Stimulated activated CD8-positive, alpha-beta memory T cell treated with anti-CD3 and anti-CD28 coated beads, Interleukin-15, amount 100 ng/mL, for 4 hours (primary cell): ENCODE measurements around the gene RBM33.

Experiments used
- DNase-seq, 2 donors: peaks; one replicate each; pipeline ENCODE4 v3.0.0-alpha.2; 2020; ENCODE audit warnings: low read depth in 2 of 2

The RBM33 gene

DNA sequence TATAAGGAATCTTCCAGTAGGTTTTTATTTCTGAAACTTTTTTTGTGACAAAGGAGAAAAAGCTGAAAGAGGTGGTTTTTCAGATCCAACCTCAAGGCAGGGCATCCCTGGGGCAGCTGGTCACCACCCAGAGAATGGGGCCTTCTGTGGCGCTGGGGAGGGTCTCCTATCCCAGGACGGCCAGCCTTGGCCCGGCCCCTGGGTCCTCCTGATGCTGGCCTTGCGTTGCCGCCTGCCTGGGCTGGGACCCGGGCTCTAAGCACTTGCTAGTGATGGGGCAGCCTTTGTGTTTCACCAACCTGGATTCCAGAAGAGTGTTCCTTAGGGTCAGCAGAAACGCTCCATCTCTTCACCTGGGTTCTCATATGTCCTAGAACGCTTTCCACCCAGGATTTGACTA, 151.5 kb downstream of the RBM33 start:
- no peak for DNase-seq

DNA sequence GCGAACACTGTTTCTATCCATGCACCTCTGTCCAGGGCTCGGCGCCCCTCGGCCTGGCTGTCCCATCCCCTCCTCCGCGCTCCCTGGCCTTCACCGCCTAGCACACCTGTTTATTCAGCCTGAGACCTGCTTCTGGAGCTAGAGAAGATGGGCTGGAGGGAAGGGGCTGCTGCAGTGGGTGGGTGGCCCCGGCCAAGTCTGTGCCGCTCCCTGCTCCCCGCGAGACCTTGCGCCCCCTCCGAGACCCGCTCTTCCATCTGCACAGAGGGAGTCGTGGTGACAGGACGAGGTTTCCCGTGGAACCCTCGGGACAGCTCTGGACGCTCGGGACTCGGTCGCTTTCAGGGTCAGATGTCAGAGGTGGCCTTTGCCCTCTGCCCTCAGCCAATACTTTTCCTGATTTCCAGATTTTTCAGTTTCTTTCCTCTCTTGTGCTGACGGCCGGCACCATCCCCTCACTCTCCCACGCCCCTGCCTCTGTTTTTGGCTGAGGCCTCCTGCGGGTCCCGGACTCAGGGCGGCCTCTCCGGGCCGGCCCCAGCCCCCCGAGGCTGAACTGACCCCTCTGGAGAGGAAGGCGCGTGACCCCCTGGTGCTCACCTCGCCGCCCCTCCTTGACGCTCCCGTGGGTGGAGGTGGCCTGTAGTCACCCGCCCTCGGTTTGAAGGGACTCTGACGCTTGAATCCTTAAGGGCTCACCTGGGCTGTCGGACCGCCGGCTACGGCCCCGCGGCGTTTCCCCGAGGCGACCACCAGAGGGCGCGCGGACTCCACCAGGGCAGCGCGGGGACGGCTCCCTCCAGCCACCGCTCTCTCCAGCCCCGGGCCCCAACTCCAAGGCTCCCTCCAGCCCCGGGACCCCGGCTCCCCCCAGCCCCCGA, 152.2 kb downstream of the RBM33 start:
- peak; percentile 16 to 19 for DNase-seq

DNA sequence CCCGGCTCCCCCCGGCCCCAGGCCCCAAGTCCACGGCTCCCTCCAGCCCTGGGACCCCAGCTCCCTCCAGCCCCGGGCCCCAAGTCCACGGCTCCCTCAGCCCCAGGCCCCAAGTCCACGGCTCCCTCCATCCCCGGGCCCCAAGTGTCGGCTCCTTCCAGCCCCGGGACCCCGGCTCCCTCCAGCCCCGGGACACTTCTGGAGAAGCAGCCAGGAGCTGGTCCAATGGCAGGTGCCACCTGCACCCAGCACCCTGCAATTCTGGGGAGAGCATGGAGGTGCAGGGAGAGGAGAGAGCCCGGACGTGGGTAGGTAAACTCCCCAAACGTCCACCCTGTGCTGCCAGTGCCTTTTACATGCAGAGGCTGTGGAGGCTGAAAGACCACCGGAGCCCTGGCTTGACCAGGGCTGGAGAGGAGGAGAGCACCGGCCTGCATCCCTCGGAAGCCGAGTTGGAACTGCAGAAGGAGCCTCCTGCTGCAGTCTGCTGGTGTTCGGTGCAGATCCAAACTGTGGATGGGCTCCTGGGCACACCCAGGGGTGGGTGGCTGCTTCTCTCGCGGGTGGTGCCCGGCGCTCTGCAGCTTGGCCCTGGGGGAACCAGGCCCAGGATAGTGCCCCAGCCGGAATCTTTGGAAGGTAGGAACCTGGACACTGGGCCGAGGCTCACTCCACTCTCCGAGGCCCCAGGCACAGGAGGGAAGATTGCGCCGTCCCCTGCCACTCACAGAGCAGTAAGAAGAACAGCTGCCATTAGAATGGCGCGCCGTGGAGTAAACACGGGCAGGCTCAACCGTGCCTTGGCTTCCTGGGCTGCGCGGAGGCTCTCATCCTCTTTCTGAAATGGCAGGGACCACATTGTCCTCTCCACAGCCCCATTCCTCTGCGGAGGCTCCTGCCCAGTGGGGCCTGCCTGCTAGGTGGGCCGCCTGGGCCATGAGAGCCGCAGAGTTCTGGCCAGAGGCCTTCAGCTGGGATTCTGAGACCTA, 153.1 kb downstream of the RBM33 start:
- DNase-seq, result no peak

DNA sequence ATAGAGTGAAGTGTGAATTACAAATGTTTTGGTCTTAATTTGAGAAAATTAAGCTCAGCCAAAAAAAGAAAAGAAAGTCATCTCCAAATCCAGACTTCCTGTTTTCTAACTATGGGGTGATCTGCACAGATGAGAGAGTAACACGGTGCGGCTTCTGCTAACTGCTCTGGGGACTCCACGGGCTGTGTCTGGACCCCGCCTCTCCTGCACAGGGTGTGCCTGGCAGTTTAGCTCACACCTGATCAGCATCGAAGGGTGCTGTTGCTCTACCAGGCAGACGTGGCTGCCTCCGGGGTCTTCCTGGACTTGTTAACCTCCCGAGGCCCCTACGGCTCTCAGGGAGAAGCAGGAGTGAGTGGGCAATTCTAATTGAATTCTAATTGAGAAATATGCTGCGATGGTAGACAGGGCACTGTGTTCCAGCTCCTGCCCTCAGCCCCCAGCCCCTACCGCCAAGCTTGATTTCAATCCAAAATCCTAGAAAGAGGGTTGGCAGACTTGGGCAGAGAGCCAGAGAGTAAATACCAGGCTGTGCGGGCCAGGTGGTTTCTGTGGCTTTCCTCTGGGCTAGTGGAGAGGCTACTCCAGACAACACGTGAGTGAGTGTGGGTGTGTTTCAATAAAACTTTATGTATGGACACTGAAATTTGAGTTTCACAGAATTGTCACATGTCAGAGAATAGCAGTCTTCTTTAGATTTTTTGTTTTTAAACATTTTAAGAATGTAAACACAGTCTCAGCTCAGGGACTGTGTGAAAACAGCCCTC, 154.4 kb downstream of the RBM33 start:
- no peak for DNase-seq

DNA sequence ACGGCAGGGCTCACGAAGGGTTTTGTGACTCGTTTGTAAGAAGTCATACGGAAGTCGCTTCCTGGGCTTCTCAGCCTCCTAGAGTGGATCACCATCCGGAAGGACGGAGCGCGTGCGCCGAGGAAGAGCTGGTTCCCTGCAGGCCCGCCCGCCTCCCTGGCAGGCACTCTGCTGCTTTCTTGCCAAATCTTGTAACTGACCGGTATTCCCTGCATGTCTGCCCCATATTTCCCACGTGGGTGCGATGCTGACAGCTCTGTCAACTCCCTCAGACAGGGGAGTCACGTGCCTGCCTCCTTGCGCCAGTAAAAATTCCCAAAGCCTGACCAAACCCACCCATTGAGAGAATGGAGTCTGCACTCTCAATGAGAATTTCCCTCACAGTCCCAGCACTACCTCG, 155.1 kb downstream of the RBM33 start:
- DNase-seq, result no peak

DNA sequence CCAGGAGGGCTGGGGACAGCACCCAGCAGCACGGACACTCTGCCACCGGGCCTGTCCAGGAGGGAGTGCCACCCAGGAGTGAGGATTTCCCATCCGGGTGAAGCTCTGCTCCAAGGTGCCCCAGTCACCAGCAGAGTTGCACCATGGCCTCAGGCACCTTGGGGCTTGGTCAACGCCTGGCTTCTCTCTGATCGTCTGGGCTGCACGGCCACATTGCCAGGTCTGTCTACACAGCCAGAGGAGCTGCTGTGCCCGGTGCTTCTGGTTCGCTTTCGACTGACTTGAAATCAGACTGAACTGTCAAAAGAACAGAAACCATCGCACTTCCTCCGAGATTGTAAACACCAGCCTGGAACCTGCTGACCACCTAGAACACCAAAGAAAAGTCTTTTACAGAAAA, 155.8 kb downstream of the RBM33 start:
- no peak for DNase-seq

DNA sequence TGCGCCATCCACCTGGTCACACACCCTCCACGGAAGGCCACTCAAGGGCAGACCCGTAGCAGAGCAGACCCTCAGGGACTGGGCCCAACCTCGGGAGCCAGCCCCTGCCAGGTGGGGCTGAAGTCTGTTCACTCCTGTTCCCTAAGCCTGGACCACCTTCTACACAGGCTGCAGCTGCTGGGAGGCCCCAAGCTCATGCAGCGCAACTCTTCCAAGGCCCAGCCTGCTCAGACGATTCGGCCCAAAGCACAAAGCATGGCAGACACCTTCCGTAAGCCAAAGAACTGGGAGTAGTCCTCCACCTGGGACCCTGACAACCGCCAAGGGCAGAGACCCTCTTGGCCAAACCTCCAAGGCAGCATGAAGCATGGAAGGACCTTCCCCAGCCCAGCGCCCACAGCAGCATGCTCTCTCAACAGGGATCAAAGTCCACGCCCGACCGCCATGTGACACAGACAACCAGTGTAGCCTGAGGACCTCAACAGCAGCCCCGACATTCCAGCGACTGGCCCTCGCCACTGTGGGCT, 156.3 kb downstream of the RBM33 start:
- no peak for DNase-seq

DNA sequence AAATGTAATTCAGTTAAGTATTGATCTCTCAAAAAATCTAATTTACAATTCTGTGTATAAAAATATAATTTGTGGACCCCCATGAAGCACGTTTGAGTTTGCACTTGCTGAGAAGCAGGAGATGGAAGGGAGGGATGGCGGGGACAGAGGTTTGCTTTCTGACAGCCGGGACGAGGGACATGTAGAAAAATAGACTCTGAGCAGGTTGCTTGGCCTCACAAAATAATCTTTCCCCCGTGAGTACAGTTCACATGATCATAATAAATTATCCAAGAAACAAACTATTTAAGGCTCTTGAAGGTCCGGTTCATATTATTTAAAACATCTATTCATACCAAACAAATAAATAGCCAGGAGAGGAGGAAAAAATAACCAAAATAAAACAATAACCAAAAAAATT, 157.8 kb downstream of the RBM33 start:
- no peak for DNase-seq

DNA sequence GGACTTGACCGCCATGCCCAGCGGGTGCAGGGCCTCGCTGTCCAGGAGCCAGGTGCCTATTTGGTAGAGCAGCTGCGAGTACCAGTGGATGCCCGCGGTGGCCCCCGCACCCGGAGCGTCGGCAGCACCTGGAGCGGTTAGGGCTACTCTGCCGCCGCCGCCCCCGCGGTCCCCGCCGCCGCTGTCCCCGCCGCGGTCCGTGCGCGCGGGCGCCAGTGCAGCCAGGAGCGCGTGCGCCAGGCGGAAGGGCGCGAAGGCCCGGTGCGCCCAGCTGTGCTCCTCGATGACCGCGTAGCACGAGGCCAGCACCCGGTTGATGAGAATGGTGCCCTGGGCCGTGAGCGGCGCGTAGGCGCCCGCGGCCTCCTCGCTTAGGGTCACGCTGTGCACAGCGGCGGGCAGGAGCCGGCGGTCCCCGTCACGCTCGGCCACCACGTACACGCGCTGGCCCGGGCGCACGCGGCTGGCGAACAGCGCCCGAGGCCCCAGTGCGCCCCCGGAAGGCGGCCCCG, 158.5 kb downstream of the RBM33 start:
- no peak for DNase-seq

DNA sequence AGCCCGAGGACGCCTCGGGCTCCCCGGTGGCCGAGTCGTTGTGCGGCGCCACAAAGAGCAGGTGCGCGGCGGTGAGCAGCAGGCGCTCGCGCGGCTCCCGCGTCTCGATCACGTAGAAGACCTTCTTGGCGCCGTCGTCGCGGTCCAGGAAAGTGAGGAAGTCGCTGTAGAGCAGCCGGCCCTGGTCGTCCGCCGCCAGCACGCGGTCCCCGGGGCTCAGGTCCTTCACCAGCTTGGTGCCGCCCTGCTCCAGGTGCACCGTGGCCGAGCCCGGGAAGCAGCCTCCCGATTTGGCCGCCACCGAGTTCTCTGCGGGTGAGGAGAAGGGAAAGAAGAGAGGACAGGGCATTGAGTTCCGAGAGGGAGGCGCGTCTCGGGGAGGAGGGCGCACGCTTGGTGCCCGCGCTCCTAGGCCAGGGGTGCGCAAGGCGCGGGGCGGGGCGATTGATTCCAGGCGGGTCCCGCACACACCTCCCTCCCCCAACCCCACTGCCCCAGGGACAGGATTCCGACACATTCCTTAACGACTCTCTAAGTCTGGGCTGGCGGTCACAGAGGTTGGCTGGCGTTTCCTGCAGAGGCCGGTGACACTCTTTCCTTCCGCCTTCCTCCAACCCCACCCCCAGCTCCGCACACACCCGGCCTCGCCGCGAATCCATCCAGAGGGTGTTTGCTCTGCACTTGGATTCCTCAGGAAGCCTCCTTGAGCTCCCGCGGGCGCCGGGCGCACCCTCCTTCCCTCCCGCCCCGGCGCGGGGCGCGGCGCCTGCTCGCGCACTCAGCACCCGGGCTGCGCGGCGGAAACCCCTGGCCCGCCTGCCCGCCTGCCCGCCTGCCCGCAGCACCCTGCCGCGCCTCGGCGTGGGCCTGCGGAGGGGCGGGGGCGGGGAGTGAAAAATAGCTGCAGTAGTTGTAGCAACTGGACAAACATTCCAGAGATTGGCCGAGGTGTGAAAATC, 159.2 kb downstream of the RBM33 start:
- no peak for DNase-seq

DNA sequence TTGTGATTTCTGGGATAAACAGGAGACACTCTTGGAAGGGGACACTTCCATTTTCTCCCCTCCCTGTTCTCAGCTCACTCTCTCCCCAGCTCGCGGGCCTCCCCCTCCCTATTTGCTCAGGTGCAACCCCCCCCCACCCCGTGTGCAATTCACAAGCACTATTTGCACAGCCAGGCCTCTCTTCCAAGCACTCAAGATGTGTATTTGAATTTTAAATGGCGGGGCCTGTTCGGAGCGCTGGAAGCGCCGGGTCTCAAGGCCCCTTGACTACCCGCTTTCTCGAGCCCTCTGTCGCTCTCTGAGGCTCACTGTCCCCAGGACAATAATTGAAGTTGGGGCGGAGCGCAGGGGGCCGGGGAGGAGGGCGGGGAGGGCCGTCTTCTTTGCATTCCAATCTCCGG, 160.0 kb downstream of the RBM33 start:
- no peak for DNase-seq

DNA sequence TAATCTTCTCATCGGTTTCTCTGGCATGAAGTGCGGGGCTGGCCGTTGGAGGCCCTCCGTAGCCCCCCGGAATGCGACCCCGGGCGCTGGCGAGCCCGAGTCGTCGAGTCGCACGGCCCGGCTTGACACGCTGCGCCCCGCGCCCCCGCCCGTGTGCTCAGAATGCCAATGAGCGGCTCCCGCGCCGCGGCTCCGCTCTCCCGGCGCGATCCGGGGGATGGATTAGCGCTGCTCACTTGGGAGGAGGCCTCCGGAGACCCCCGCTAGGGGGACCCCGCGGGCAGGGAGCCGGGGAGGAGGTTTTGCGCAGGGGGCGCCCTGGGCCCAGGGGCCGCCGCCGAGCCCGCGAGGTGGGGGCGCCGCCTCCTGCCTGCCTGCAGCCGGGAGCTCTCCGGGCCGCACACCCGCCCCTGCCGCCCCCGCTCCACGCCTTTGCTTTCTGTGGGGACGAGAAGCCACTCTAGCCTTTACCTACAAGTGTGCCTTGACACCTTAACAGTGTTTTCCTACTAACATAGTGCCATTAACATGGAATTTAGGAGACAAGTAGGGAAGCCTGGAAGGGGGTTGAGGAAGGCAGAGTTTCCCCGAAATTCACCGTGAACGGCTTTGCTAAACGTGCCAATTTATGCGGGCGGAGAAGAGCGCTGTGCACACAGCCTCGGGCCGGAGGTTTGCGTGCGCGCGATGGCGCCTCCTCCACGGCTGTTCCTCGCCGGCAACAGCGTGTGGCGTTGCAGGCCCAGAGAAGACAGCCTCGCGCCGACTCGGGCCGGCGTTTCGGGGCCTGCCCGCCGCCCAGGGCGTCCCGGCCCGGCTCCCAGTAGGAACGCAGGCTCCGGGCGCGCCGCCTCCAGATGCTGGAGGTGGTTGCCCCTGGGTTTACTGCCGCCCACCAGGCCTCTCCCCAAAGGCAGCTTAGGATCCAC, 160.7 kb downstream of the RBM33 start:
- no peak for DNase-seq

DNA sequence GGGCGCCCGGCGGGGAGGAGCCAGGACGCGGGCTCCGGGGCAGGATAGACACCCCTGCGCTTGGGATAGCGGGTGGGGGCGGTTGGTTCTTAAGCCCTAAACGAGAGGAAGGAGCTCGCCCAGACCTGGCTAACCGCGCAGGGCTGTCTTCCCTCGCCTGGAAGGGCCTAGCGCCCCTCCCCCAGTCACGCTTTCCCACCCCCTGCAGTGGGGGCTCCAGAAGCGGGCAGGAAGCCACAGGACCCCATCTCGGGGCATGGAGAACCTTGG, 161.3 kb downstream of the RBM33 start:
- no peak for DNase-seq

DNA sequence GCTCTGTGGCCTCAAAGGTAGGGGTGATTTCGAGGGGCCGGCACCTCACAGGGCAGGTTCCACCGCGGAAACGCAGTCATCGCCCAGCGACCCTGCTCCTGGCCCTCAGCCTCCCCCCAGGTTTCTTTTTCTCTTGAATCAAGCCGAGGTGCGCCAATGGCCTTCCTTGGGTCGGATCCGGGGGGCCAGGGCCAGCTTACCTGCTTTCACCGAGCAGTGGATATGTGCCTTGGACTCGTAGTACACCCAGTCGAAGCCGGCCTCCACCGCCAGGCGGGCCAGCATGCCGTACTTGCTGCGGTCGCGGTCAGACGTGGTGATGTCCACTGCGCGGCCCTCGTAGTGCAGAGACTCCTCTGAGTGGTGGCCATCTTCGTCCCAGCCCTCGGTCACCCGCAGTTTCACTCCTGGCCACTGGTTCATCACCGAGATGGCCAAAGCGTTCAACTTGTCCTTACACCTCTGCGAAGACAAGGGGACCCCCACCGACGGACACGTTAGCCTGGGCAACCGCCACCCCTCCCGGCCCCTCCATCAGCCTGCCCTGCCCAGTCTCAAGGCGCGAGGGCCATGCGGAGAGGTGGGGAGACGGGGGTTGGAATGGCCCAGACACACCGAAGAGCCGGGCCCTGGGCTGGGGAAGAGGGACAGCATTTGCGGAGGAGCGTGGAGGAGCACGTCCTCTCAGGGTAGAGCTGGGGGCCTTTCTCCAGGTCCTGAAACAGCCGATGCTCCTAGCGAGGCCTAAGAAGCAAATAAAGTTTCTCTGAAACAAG, 161.8 kb downstream of the RBM33 start:
- no peak for DNase-seq

DNA sequence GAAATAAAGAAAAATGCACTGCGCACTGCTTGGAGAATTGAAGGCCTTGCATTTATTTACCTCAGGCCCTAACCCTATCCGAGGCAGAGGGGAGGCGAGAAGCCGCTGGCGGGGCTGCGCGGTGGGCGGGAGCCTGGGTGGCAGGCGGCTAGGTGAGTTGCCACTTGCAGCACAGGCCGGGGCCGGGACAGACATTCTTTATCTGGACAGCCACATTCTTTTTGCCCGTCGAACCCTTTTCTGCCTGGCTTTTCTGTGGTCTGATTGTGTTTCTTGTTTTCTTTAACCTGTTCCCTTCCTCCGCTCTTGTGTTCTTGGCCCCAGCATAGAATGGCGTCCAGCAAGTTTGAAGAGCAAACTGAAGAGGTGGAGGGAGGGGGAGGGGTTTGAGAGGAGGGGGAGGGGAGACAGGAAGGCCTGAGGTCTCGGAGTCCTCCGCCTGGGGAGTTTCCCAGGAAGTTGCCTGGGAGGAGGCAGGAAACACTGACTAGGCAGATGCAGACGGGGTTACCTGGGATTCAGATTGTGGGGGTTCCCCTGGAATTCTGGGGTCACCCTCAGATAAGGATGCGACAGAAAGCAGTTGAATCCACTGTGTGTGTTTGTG, 162.7 kb downstream of the RBM33 start:
- DNase-seq, result no peak

DNA sequence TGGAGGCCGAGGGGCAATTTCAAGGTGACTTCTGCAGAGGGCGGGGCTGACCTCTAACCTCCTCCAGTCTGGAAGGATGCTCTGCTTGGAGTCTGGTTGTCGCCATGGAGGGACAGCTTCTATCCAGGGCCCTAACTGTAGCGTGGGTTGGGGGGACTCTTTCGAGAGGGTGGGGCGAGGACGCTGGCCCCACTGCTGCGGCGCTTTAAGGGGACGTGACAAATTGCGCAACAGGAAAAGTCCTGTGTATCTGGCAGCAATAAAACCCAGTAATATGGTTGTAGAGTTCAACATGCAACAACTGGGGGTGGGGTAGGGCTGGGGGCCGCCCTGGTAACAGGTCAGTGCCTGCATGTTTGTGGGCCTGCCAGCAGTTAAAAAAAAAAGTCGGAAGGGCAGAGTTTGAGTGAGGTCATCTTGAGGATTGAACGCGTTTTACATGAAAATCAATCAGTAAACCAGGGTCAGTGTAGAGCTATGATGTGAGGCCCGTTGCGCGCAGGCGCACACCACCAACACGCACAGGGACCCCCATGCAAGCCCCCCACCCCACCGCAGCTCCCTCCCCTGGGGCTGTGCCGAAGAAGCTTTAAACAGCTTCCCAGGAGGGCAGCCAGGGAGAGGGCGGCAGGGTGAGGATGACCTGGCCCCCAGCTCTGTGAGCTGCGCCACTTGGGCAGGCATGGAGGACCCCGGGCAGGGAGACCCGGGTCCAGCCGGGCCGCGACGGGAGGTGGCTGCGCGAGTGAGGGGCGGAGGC, 163.5 kb downstream of the RBM33 start:
- DNase-seq, result no peak

DNA sequence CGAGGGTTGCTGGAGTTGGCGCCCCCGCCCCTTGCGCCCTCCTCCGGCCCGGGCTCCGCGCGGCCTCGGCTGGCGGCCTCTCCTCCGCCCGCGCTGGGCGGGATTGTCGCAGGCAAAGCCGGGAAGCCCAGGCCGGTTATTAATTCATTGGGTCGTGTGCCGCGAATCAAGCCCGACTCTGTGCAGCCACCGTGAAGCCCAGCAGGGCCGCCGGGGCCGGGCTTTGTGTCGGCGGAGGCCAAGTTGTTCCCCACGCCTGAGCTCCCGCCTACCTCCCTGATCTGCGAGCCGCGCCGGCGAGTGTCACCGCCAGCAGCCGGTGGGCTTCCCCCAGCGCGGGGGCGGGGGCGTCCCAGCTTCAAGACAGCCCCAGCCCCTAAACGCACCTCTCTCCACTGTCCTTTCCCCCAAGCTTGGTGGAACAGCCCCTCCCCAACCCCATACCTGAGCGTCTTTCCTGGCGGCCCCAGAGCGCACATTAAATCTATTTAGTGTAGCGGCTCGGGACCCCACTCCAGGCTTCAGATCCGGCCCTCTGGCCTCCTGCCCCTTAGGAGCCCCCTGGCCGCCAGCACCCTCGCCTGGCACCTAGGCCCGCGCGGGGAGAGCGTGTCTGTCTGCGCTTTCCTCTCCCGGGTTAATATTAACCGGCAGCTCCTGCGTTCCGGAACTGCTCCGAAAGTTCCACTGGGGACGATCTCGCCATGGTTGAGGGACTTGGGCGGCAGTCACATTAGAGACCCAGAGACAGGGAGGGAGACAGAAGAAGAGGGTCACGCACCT, 164.3 kb downstream of the RBM33 start:
- no peak for DNase-seq
